Measurements from ENCODE around the gene WNK4.

GRCh38 chr17:42774066-42774745, 6.2 kb upstream of the WNK4 start:
- TF ChIP-seq POLR2A (IDR thresholded peaks at IDR 0.05; ENCODE audit: extremely low read depth, insufficient read length) (no peak), MYC (IDR thresholded peaks at IDR 0.05; ENCODE audit: low read depth, low read length) (no peak)
